HG02759 (cell line): ENCODE measurements around the gene KDM6A.
"Not testable (repeated sequence)": the region's sequence is repeated elsewhere in the genome, so short reads cannot be mapped to it uniquely, and the experiment has no call there.

Experiments used
- ATAC-seq: cut with Tn5 transposase; IDR thresholded peaks from one replicate; pipeline ENCODE4 v1.9.1; 2021; ENCODE audit warnings: mild to moderate bottlenecking, moderate library complexity; ENCODE audit not compliant: unreplicated experiment

KDM6A gene

DNA sequence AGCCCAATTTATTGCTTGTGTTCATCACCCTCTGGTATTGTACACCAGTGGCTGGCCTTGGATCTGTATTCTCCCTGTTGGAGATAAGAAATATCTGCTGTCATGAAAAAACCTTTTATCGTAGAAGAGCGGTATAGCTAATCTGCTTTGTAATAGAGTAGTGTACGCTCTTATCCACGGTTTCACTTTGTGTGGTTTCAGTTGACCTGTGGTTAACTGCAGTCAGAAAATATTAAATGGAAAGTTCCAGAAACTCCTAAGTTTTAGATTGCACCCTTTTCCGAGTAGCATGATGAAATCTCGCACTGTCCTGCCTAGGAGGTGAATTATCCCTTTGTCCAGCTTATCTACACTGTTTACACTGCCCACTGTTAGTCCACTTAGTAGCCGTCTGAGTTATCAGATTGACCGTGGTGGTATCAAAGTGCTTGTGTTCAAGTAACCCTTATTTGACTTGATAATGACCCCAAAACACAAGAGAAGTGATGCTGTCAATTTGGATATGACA, 42.4 kb downstream of the KDM6A start:
- ATAC-seq, result no peak

DNA sequence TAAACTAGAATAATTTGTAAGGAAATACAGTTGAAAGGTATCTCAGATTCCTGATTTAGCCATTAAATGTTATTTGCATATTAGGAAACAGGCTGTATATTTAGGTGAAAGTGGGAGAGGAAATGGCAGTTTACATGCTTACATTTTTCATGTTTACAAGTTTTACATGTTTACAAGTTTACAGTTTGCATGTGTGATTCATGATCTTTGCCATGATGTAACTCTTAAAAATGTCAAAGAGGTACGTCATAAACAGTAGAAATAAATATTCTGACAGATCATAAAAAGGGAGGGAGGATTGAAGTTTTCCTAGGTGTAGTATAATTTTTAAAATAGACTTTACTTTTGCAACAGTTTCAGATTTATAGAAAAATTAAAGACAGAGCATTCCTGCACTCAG, 45.7 kb downstream of the KDM6A start:
- no peak for ATAC-seq

DNA sequence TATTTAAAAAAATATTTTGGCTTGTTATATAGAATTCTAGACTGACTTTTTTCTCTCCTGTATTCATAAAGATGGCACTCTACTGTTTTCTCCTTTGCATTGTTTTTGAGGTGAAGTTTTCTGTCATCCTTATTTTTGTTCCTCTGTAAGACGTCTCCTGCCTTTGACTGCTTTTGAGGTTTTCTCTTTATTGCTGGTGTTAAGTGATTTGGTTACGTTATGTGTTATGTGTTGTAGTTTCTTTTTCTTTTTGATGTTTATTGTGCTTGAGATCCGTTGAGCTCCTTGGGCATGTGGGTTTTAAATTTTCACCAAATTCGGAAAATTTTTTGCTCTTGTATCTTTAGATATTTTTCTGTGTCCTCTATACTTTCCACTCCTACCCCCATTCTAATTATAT, 50.0 kb downstream of the KDM6A start:
- no peak for ATAC-seq

DNA sequence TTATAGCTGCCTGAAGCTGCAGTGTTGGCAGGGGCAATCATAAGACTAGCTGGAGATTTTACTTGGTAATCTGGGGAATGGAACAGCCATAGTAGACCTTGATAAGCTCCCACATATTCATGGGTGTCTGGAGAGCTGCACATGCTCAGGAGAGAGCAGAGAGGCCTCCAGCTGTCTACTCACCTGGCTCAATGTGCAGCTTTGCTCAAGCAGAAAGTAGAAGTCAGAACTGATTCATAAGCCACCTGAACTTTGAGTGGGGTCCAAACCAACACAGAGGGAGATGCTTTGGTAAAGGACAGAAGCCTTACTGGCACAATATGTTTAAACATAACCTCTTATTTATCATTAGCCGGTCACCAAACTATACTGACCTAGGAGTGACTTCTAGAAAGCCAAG, 54.4 kb downstream of the KDM6A start:
- no peak for ATAC-seq

DNA sequence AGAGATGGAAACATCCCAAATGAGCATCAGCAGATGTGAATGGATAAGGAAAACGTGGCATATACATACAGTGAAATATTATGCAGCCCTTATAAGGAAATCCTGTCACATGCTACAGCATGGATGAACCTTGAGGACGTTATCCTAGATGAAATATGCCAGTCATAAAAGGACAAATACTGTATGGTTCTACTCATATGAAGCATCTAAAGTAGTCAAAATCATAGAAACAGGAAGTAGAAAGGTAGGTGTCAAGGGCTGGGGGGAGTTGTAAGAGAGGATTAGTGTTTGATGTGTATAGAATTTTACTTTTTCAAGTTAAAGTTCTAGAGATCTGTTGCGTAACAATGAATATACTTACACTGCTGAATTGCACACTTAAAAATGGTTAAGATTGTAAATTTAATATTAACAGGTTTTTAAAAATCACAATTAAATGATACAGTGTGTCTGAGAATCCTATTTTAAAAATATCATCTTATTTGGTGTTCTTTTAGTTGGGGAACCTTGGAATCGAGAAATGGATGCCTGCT, 58.5 kb downstream of the KDM6A start:
- ATAC-seq, result no peak

DNA sequence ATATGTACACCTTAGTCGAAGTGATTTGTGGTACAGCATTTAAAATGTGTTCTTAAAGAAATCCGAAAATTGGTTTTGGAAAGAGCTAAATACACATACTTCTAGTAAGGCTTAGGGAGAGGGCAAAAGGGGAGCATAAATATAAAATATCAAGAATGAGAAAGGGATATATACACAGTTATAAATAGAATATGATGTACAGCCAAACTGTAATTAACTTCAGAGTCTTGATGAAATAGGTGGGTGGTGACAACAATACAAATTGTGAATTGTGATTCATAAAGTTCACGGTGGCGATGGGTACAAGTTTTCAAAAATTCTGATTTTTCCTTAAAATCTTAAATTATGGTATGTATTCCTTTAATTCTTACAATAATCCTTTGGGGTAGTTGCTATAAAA, 62.2 kb downstream of the KDM6A start:
- no peak for ATAC-seq

DNA sequence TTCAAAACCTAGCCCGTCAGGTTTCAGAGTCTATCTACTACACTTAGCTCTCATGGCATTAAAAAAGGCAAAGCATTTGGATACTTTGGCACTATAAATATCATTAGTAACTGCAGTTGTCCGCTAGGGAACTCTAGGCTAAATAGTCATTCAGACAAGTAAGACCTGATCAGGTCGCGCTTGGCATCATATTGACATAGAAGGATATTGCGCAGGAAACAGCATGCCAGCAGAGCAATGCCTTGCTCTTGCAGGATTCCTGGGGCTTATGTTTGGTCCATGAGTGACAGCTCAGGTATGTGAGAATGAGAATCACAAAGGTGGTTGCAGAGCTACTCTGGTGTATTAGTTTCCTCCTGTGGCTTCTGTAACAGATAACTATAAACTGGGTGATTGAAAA, 62.7 kb downstream of the KDM6A start:
- no peak for ATAC-seq

DNA sequence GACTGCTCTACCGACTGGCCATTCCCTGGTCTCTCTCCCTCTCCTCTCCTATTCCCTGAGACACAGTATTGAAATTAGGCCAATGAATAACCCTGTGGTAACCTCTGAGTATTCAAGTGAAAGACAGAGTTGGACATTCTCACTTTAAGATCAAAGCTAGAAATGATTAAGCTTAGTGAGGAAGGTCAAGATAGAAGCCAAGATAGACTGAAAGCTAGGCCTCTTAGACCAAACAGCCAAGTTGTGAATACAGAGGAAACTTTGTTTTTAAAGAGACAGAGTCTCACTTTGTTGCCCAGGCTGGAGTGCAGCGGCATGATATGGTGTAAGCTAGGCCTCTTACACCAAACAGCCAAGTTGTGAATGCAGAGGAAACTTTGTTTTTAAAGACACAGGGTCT, 64.6 kb downstream of the KDM6A start:
- peak; percentile 72 for ATAC-seq

DNA sequence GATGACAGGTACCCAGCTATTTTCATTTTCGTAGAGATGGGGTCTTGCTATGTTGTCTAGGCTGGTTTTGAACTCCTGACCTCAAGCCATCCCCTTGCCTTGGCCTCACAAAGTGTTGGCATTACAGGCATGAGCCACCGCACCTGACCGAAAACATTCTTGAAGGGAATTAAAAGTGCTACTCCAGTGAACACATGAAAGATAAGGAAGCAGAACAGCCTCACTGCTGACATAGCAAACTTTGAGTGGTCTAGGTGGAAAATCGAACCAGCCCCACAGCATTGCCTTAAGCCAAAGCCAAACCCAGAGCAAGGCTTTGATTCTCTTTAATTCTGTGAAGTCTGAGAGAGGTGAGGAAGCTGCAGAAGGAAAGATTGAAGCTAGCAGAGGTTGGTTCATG, 65.1 kb downstream of the KDM6A start:
- no peak for ATAC-seq

DNA sequence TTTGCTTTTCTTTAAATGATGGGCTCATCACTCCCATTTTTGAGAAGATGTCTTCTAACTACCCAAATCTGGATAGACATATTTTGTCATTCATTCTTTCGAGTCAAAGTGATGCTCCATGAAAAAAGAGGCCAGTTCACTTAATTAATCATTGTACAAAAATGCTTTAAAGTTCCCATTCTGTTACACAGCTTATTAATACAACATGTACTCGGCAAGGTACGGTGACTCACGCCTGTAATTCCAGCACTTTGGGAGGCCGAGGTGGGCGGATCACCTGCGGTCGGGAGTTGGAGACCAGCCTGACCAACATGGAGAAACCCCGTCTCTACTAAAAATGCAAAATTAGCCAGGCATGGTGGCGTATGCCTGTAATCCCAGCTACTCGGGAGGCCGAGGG, 67.6 kb downstream of the KDM6A start:
- not testable (repeated sequence) for ATAC-seq

DNA sequence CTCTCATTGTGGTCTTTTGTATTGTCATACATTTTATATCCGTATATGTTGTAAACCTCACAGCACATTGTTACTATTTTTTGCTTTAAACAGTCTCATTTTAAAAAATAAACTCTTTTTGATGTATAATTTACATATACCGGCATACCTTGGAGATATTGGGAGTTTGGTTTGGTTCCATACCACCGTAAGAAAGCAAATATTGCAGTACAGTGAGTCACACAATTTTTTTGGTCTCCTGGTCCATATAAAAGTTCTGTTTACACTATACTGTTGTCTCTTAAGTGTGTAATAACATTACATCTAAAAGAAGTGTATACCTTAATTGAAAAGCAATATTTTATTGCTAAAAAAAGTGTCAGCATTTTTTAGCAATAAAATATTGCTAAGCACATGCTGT, 70.0 kb downstream of the KDM6A start:
- no peak for ATAC-seq

DNA sequence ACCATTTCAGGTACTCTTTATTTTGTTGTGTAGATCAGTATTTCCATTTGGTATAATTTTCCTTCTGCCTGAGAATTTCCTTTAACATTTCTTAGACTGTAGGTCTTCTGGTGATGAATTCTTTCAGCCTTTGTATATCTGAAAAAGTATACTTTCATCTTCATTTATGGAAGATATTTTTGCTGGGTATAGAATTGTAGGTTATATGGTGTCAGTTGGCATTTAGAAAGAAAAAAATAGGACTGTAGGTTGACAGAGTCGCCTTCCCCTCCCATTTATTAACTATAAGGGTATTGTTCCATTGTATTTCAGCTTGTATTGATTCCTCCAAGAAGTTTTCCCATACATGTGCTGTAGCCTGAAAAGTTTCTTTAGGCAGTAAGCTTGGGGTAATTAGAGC, 71.9 kb downstream of the KDM6A start:
- ATAC-seq, result no peak

DNA sequence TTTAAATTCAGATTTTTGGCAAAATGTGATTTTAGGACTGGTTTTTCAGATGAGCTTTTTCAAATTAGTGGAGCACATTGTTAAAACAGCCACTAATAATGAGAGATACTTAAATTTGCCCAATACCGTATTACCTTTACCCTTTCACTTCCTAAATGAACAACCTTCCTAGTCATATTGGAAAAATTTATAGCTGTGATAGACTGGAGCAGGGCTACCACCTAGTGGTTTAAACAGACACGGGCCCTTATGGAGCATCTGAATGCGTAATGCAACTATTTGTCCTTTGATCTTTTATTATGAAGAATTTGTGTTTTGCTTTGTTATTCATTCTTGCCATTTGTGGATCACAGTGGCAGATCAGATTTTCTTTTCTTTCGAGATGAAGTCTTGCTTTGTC, 72.7 kb downstream of the KDM6A start:
- ATAC-seq, result no peak

DNA sequence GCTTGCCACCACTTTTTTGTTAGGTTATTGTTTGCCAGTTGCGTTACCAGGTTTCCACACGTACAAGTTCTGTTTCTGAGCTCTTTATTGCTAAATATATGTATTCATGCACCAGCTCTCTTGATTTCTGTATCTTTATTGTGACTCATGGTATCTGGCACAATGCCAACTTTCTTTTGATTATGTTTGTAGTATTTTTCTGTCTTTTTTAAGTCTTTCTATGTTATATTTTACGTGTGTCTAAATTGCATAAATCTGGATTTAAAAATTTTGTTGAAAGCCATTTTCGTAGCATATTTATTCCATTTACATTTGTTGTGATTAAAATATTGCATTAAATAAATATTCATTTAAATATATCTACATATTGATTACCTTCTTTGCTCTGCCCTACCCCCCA, 73.8 kb downstream of the KDM6A start:
- ATAC-seq, result no peak

DNA sequence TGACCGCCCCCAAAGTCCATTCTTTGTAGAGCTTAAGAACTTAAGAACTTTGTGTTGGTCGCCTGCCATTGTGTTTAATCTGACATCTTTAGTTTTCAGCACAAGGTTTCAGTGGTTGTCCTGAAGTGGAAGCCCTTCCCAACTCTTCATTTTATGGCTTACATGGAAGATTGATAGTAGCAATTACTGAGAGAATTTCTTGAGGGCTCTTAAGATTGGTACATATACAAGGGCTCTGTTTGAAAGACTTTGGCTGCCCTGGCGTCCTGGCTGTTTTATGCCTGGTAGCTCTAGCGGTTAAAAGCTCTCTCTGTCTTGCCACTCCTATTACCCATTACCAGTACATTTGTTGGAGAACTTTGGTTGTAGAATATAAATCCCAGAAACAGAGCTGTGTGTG, 75.0 kb downstream of the KDM6A start:
- no peak for ATAC-seq

DNA sequence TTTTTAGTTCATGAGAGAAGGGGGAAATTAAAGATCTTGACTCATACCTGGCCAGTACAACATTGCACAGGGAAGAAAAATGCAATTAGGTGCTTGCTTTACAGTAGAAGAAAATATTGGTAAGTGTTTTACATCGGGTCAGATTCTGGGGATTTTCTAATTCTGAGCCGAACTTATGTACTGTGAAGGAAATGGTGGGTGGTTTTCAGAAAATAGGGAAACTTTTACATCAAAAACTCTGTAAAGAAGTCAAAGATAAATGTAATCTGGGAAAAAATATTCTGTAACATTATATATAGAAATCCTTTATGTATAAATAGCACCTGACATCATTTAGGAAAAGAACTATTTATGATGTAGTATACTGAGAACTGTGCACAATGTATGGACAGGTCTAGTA, 75.4 kb downstream of the KDM6A start:
- no peak for ATAC-seq

DNA sequence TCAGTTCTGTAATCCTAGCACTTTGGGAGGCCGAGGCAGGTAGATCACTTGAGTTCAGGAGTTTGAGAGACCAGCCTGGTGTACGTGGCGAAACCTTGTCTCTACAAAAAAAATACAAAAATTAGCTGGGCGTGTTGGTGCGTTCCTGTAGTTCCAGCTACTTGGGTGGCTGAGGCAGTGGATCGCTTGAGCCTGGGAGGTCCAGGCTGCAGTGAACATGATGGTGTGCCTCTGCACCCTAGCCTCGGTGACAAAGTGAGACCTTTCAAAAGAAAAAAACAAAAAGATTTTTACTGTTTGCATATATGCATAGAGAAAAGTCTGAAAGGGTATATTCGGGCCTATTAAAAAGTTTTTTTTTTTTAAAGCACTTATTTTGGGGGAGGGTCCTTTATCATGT, 76.1 kb downstream of the KDM6A start:
- no peak for ATAC-seq

DNA sequence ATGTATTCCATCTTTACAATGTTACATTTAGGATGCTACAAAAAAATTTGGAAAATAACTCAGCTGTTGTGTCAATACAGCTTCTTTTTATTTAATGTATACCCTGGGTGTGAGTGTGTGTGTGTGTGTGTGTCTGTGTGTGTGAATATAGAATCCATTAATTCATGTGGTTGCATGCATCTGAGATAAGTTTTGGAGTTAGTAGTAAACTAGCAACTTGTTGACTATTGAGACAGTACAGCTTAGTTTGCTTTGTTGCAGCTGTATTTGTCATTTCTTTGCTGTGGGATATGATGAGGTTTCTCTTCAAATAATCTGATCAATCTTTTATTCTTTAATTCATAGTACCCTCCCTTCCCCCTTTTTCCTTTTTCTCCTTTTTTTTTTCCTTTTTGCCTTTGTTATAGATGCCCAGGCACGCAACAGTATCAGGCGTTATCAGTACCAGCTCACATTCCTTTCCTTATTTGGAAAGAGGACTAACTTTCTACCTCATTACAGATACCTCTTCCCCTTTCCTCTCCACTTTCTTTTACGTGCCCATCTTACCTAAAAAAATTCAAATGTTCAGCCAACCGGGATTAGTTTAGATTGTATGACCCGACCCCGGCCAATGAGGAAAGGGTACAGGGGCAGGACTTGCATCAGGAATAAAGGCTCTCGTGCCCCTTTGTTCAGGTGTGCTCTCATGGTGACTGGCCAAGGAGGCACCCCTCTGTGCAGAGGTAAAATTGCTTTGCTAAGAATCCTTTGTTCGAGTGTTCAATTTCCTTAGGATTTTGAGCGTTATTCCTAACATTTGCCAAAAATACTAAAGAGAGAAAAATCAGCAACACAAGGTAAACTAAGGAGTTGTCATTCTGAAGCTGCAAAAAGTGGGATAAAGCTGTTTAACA, 77.7 kb downstream of the KDM6A start:
- ATAC-seq, result not testable (repeated sequence)

DNA sequence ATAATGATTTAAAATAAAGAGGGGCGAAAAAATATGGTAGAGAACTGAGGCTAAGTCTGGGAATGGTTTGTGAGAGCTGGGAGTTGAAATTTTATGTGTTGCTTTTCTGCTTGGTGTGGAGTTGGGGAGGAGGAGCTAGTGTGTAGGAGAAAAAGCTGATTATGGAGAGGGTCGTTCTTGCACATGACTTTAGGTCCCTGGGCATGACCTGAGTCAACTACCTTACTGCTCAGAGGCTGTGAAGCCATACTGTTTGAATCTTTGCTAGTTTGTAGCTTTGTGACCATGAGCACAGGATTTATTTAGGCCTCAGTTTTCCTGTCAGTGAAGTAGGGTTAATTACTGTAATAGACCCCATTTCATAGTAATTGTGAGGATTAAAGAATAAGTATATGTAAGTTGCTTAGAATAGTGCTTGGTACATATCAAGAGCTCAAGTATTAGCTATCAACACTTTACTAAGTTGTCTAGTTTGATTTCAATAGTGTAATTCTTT, 78.6 kb downstream of the KDM6A start:
- ATAC-seq, result no peak

DNA sequence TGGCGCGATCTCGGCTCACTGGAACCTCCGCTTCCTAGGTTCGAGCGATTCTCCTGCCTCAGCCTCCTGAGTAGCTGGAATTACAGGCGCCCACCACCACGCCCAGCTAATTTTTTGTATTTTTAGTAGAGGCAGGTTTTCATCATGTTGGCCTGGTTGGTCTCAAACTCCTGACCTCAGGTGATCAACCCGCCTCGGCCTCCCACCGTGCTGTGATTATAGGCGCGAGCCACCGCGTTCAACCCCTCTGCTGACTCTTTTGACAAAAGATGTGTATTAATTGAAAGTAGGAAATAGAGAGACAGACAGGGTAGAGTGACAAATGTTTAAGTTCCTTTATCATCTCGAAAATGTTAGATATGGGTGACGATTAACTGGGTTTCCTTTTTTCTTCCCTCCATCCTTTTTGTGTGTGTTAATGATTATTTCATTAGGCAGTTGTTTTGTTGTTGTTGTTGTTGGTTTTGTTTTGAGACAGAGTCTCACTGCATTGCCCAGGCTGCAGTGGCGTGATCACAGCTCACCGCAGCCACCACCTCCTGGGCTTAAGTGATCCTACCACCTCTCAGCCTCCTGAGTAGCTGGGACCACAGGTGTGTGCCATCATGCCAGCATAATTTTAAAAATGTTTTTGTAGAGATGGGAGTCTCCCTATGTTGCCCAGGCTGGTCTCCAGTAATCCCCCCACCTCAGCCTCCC, 79.5 kb downstream of the KDM6A start:
- no peak for ATAC-seq

DNA sequence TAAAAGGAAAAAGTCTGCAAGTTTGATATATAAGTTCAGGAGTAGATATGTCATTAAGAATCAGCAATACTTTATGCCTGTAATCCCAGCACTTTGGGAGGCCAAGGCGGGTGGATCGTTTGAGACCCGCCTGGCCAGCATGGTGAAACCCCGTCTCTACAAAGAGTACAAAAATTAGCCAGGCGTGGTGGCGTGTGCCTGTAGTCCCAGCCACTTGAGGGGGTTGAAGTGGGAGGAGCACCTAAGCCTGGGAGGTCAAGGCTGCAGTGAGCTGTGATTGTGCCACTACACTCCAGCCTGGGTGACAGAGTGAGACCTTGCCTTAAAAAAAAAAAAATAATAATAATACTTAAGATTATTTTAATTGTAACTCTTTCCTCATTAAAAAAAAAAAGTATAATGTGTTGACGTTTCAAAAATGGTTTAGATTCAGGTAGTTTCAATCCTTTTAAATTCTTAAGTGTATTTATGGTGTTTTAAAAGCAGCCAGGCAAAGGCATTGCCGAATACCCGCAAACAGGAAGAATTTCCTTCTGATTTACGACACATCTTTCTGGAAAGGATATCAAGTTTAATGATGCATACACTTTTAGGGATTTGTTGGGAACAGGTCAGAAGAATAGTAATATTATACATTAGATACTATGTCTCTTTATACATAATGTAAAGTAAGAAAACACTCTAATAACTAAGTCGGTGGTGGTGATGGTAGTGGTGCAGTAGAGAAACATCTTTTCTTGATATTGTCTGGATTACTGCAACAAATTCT, 80.9 kb downstream of the KDM6A start:
- ATAC-seq, result no peak
